OCI-LY3 (cell line): ENCODE data around the gene NOTCH3.

Experiments used
- H2AFZ ChIP-seq: fragments of 200-600, 300-600 bp; shearing (Covaris generic); 2 replicates; pipeline ENCODE4 v1.6.0; 2014; ENCODE audit warnings: antibody characterized with exemption, low read depth, low read length
- H3K27ac ChIP-seq: fragments of 200-600, 300-600 bp; sonication (generic); 2 replicates; pipeline ENCODE4 v1.5.1; 2014; ENCODE audit warnings: mild to moderate bottlenecking, low read length, moderate library complexity, mixed read lengths
- H3K27me3 ChIP-seq: fragments of 200-600, 300-600 bp; sonication (generic); 2 replicates; pipeline ENCODE4 v1.6.1; 2014; ENCODE audit warnings: low read depth, low read length, mixed read lengths
- H3K36me3 ChIP-seq: fragments of 200-600, 300-600 bp; sonication (generic); replicated peaks from 2 replicates; pipeline ENCODE3; 2014; ENCODE audit warnings: low read depth, low read length, mixed read lengths
- H3K4me1 ChIP-seq: fragments of 300-600, 200-600 bp; sonication (generic); 2 replicates; pipeline ENCODE4 v1.6.1; 2014; ENCODE audit warnings: low read length, mixed read lengths
- H3K4me2 ChIP-seq: fragments of 200-600, 300-600 bp; sonication (generic); 2 replicates; pipeline ENCODE4 v1.6.1; 2014; ENCODE audit warnings: low read length, mixed read lengths
- H3K4me3 ChIP-seq: fragments of 300-600, 200-600 bp; sonication (generic); 2 replicates; pipeline ENCODE4 v1.5.1; 2014; ENCODE audit warnings: antibody characterized with exemption, mild to moderate bottlenecking, low read length, moderate library complexity
- H3K79me2 ChIP-seq: fragments of 300-600, 200-600 bp; shearing (Covaris generic); 2 replicates; pipeline ENCODE4 v1.6.1; 2014; ENCODE audit warnings: mild to moderate bottlenecking, low read length, mixed read lengths
- H3K9ac ChIP-seq: fragments of 300-600, 200-600 bp; shearing (Covaris generic); 2 replicates; pipeline ENCODE4 v1.6.0; 2014; ENCODE audit warnings: mild to moderate bottlenecking, low read length, moderate library complexity
- H3K9me3 ChIP-seq: fragments of 200-600, 300-600 bp; shearing (Covaris generic); 2 replicates; pipeline ENCODE4 v1.6.1; 2014; ENCODE audit warnings: low read length, mixed read lengths; ENCODE audit not compliant: insufficient read depth
- H4K20me1 ChIP-seq: fragments of 200-600, 300-600 bp; sonication (generic); 2 replicates; pipeline ENCODE4 v1.6.1; 2016; ENCODE audit warnings: low read length, mixed read lengths; ENCODE audit not compliant: insufficient read depth
- EZH2phosphoT487 ChIP-seq: fragments of 200-600 bp; shearing (Covaris generic); IDR thresholded peaks from 2 replicates; pipeline ENCODE4 v1.6.1; 2018; ENCODE audit warnings: antibody characterized with exemption, mixed run types, low read depth
- TF ChIP-seq, protein P1 (sequence below): fragments of 200-600, 300-600 bp; sonication (generic); IDR thresholded peaks from 2 replicates; pipeline ENCODE4 v1.5.1; 2014; ENCODE audit warnings: antibody characterized with exemption, low read length, low read depth

Gene NOTCH3

DNA sequence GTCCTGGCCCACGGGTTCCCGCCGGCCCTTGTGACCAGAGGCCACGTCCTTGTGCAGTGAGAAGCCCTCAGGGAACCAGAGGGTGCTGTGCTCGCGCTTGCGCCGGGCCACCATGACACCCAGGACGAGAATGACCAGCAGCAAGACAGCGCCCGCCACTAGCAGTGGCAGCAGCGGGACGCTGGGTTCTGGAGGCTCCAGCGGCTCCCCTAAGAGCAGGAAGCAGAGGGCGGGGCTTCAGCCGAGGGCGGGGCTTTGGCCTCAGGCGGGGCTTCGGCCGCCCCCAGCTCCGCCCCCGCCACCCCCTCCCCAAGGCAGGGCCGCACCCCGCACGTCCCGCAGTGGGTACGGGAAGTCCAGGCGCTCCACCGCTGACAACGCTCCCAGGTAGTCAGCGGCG lies 30.4 kb downstream of the NOTCH3 start:
- Histone ChIP-seq H3K4me3 (no peak overlapping the region), H3K27ac (no peak overlapping the region), H2AFZ (no peak overlapping the region), H3K79me2 (no peaks in the 10 kb centered on the region), H3K36me3 (peaks cover 5% of the 10 kb centered on the region), H3K4me1 (no peaks in the 10 kb centered on the region), H3K9ac (no peak overlapping the region), H4K20me1 (no peaks in the 10 kb centered on the region), H3K27me3 (no peaks in the 10 kb centered on the region), H3K9me3 (0 out of 2 replicates have a peak, but pooled peaks cover 6% of the 10 kb centered on the region), H3K4me2 (no peak overlapping the region)
- TF ChIP-seq EZH2phosphoT487: no peak
- TF ChIP-seq, protein P1, sequence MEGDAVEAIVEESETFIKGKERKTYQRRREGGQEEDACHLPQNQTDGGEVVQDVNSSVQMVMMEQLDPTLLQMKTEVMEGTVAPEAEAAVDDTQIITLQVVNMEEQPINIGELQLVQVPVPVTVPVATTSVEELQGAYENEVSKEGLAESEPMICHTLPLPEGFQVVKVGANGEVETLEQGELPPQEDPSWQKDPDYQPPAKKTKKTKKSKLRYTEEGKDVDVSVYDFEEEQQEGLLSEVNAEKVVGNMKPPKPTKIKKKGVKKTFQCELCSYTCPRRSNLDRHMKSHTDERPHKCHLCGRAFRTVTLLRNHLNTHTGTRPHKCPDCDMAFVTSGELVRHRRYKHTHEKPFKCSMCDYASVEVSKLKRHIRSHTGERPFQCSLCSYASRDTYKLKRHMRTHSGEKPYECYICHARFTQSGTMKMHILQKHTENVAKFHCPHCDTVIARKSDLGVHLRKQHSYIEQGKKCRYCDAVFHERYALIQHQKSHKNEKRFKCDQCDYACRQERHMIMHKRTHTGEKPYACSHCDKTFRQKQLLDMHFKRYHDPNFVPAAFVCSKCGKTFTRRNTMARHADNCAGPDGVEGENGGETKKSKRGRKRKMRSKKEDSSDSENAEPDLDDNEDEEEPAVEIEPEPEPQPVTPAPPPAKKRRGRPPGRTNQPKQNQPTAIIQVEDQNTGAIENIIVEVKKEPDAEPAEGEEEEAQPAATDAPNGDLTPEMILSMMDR: no peak

DNA sequence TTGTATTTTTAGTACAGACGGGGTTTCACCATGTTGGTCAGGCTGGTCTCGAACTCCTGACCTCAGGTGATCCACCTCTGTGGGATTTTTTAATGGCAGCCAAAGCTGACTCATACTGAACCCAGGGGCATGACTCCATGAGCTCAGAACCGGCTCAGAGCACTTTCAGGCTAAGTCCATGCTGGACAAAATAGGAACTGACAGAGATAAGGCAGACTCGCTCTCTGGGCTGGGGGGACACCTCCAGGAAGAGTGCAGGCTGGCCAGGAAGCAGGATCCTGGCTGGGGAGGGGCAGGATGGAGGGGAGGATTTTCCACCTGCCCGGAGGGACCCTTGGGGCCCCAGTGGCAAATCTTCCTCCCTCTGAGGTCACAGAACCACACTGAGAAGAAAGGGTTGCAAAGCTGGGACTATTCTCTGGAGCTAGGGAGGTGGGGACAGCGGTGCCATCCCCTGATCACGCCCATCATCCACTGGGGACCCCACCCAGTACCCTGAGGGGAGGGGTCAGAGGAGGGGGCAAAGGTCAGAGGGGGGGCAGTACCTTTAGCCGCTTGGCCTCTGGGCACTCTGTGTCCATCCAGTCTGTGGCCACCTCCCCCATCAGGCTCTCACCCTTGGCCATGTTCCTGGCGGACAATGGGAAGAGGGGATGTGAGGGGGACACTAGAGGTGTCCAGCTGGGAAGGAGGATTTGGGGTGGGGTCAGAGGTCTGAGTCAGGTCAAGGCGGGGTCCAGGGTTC lies 31.1 kb downstream of the NOTCH3 start:
- H2AFZ ChIP-seq: no peak overlapping the region
- H3K36me3 ChIP-seq: peaks cover 9% of the 10 kb centered on the region
- TF ChIP-seq, protein P1: no peak
- TF ChIP-seq EZH2phosphoT487: no peak
- H3K27me3 ChIP-seq: no peaks in the 10 kb centered on the region
- H3K4me2 ChIP-seq: no peak overlapping the region
- peaks cover 6% of the 10 kb centered on the region; the same call in 1 of the 2 replicates for H3K9me3 ChIP-seq
- no peak overlapping the region for H3K9ac ChIP-seq
- no peak overlapping the region for H3K27ac ChIP-seq
- no peaks in the 10 kb centered on the region for H3K4me1 ChIP-seq
- no peak overlapping the region for H3K4me3 ChIP-seq
- H4K20me1 ChIP-seq: no peaks in the 10 kb centered on the region
- H3K79me2 ChIP-seq: no peaks in the 10 kb centered on the region

DNA sequence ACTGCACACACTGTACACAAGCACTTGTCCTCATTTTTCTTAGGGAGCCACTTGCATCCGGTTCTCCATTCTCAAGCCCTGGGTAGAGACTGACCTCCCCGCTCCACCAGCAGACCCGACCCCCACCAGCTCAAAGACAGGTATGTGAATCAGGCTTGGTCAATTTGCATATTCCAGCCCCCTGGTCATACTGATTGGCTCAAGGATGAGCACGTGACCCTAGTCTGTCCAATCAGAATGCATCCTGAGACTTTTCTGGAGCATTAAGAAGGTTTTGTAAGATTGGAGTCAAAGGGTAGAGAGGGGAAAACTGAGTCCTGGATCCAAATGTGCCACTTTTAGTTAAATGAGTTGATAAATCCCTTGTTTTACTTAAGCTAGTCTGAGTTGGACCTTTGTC lies 34.1 kb downstream of the NOTCH3 start:
- H3K36me3 ChIP-seq: peaks cover 9% of the 10 kb centered on the region

More for the DNA sequence above, 34.1 kb downstream of the NOTCH3 start:
- Histone ChIP-seq H3K4me2 (no peak overlapping the region), H3K4me1 (no peaks in the 10 kb centered on the region; the same call in 1 of the 2 replicates), H3K27me3 (no peaks in the 10 kb centered on the region), H4K20me1 (no peaks in the 10 kb centered on the region), H3K9ac (no peak overlapping the region), H3K9me3 (peaks cover 6% of the 10 kb centered on the region; the same call in 1 of the 2 replicates), H3K4me3 (no peak overlapping the region), H3K27ac (no peak overlapping the region), H2AFZ (no peak overlapping the region), H3K79me2 (no peaks in the 10 kb centered on the region)
- TF ChIP-seq, protein P1: no peak
- TF ChIP-seq EZH2phosphoT487: no peak
